GM13977 (cell line): ENCODE results near the gene RELL1.
"Not testable (repeated sequence)": the region's sequence is repeated elsewhere in the genome, so short reads cannot be mapped to it uniquely, and the experiment has no call there.

Experiments used
- DNase-seq: peaks from one replicate; pipeline ENCODE4 v3.0.0; 2012; ENCODE audit warnings: low spot score
- in situ Hi-C: fragments of 300-500 bp; cut with MboI; formaldehyde crosslinking; loops from one replicate; pipeline ENCODE4 v1.12.0; 2022; ENCODE audit warnings: low sequenced_read_pairs, low pct_unique_long_range_greater_than_20kb, mixed read lengths, inconsistent platforms; ENCODE audit not compliant: unreplicated experiment
- TF ChIP-seq, protein P1 (sequence below): IDR thresholded peaks from 2 replicates; pipeline ENCODE4 v1.5.1; 2012; ENCODE audit warnings: mild to moderate bottlenecking, control low read depth; ENCODE audit not compliant: insufficient read depth; ENCODE audit errors: extremely low read depth, missing control alignments

Gene RELL1

GRCh38 chr4:37671072-37671471 is 15.1 kb downstream of the RELL1 start:
- in situ Hi-C loops: no loop called here
- no peak for DNase-seq
- TF ChIP-seq, protein P1, sequence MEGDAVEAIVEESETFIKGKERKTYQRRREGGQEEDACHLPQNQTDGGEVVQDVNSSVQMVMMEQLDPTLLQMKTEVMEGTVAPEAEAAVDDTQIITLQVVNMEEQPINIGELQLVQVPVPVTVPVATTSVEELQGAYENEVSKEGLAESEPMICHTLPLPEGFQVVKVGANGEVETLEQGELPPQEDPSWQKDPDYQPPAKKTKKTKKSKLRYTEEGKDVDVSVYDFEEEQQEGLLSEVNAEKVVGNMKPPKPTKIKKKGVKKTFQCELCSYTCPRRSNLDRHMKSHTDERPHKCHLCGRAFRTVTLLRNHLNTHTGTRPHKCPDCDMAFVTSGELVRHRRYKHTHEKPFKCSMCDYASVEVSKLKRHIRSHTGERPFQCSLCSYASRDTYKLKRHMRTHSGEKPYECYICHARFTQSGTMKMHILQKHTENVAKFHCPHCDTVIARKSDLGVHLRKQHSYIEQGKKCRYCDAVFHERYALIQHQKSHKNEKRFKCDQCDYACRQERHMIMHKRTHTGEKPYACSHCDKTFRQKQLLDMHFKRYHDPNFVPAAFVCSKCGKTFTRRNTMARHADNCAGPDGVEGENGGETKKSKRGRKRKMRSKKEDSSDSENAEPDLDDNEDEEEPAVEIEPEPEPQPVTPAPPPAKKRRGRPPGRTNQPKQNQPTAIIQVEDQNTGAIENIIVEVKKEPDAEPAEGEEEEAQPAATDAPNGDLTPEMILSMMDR: no peak

DNA sequence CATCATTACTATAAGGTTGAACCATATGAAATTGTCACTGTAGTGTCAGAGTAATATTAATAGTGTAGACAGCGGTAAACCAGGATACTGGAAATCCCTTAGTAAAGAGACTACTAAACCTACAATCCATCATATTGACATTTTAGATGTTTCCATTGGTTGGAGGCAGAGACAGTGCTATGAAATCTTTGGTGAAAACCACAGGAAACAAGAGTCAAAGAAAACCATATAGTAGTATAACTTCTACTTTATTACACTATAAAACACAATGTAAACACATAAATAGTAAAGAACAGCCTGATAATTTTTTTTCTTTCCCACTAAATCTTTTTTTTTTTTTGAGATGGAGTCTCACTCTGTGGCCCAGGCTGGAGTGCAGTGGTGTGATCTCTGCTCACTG is 15.9 kb downstream of the RELL1 start:
- TF ChIP-seq, protein P1: no peak
- in situ Hi-C loops: no loop called here
- no peak for DNase-seq

DNA sequence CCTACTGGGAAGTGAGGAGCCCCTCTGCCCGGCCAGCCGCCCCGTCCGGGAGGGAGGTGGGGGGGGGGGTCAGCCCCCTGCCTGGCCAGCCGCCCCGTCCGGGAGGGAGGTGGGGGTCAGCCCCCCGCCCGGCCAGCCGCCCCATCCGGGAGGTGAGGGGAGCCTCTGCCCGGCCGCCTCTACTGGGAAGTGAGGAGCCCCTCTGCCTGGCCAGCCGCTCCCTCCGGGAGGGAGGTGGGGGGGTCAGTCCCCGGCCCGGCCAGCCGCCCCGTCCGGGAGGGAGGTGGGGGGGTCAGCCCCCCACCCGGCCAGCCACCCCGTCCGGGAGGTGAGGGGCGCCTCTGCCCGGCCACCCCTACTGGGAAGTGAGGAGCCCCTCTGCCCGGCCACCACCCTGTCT is 17.1 kb downstream of the RELL1 start:
- DNase-seq, in situ Hi-C loops: not testable (repeated sequence)

- in situ Hi-C loops: no loop called here
- DNase-seq: no peak
- TF ChIP-seq, protein P1: no peak
Measured at GRCh38 chr4:37667197-37668100, 18.7 kb downstream of the RELL1 start.

- TF ChIP-seq, protein P1: no peak
- DNase-seq: no peak
- in situ Hi-C loops: no loop called here
Measured at GRCh38 chr4:37666625-37667071, 19.5 kb downstream of the RELL1 start.

- no peak for DNase-seq
- in situ Hi-C loops: no loop called here
- TF ChIP-seq, protein P1: no peak
Measured at GRCh38 chr4:37665333-37666320, 20.5 kb downstream of the RELL1 start.
